ENCODE measurements around the gene ZNF587B.

GRCh38 chr19:57813919-57814504 is 16.1 kb upstream of the ZNF587B start:
- TF ChIP-seq POLR2A (IDR thresholded peaks at IDR 0.05) (no peak), CTCF (IDR thresholded peaks at IDR 0.05) (no peak), POLR2AphosphoS5 (IDR thresholded peaks at IDR 0.05) (no peak)
